HEK293 (cell line): ENCODE measurements around the gene RPS17.
A peak's percentile ranks its signal among the peaks of the same experiment; 100 is the strongest.

Experiments used
- GFI1B ChIP-seq: fragments of 450-650 bp; formaldehyde crosslinking; IDR thresholded peaks from 2 replicates; pipeline ENCODE4 v1.5.1; 2016; ENCODE audit warnings: missing biosample characterization, missing genetic modification characterization
- GLIS2 ChIP-seq: fragments of 450-650 bp; formaldehyde crosslinking; IDR thresholded peaks from 2 replicates; pipeline ENCODE4 v1.5.1; 2016; ENCODE audit warnings: missing biosample characterization, missing genetic modification characterization
- INSM2 ChIP-seq: fragments of 450-650 bp; formaldehyde crosslinking; IDR thresholded peaks from 2 replicates; pipeline ENCODE4 v1.5.1; 2016; ENCODE audit warnings: missing biosample characterization, missing genetic modification characterization
- KLF10 ChIP-seq: fragments of 450-650 bp; IDR thresholded peaks from 2 replicates; pipeline ENCODE4 v1.5.1; 2018; ENCODE audit warnings: missing biosample characterization, mild to moderate bottlenecking, missing genetic modification characterization
- PRDM2 ChIP-seq: fragments of 450-650 bp; formaldehyde crosslinking; IDR thresholded peaks from 2 replicates; pipeline ENCODE4 v1.5.1; 2016; ENCODE audit warnings: missing biosample characterization, missing genetic modification characterization, borderline replicate concordance
- SP7 ChIP-seq: fragments of 450-650 bp; formaldehyde crosslinking; IDR thresholded peaks from 2 replicates; pipeline ENCODE4 v1.5.1; 2016; ENCODE audit warnings: missing biosample characterization, missing genetic modification characterization
- ZBTB20 ChIP-seq: fragments of 450-650 bp; formaldehyde crosslinking; IDR thresholded peaks from 2 replicates; pipeline ENCODE4 v1.5.1; 2016; ENCODE audit warnings: missing biosample characterization, missing genetic modification characterization
- ZFP41 ChIP-seq: fragments of 450-650 bp; formaldehyde crosslinking; IDR thresholded peaks from 2 replicates; pipeline ENCODE4 v1.5.1; 2016; ENCODE audit warnings: missing biosample characterization, missing genetic modification characterization, borderline replicate concordance
- ZNF146 ChIP-seq: fragments of 450-650 bp; formaldehyde crosslinking; IDR thresholded peaks from 2 replicates; pipeline ENCODE4 v1.5.1; 2016; ENCODE audit warnings: missing biosample characterization, missing genetic modification characterization
- ZNF169 ChIP-seq: fragments of 450-650 bp; formaldehyde crosslinking; IDR thresholded peaks from 2 replicates; pipeline ENCODE4 v1.5.1; 2016; ENCODE audit warnings: missing biosample characterization, missing genetic modification characterization
- ZNF202 ChIP-seq: fragments of 450-650 bp; formaldehyde crosslinking; IDR thresholded peaks from 2 replicates; pipeline ENCODE4 v1.5.1; 2016; ENCODE audit warnings: missing biosample characterization, missing genetic modification characterization, borderline replicate concordance
- ZNF221 ChIP-seq: fragments of 450-650 bp; formaldehyde crosslinking; IDR thresholded peaks from 2 replicates; pipeline ENCODE4 v1.5.1; 2017; ENCODE audit warnings: missing biosample characterization, missing genetic modification characterization, borderline replicate concordance
- ZNF239 ChIP-seq: fragments of 450-650 bp; formaldehyde crosslinking; IDR thresholded peaks from 2 replicates; pipeline ENCODE4 v1.5.1; 2016; ENCODE audit warnings: missing biosample characterization, missing genetic modification characterization
- ZNF302 ChIP-seq: fragments of 450-650 bp; formaldehyde crosslinking; IDR thresholded peaks from 2 replicates; pipeline ENCODE4 v1.5.1; 2016; ENCODE audit warnings: missing biosample characterization, missing genetic modification characterization, low read depth
- ZNF366 ChIP-seq: fragments of 450-650 bp; formaldehyde crosslinking; conservative IDR thresholded peaks from 2 replicates; pipeline ENCODE4 v1.5.1; 2016; ENCODE audit warnings: missing biosample characterization, missing genetic modification characterization
- ZNF37A ChIP-seq: fragments of 450-650 bp; IDR thresholded peaks from 2 replicates; pipeline ENCODE4 v1.5.1; 2018; ENCODE audit warnings: missing biosample characterization, missing genetic modification characterization
- ZNF426 ChIP-seq: fragments of 450-650 bp; formaldehyde crosslinking; IDR thresholded peaks from 2 replicates; pipeline ENCODE4 v1.5.1; 2017; ENCODE audit warnings: missing biosample characterization, missing genetic modification characterization, mild to moderate bottlenecking, inconsistent platforms, moderate library complexity
- ZNF585B ChIP-seq: fragments of 450-650 bp; formaldehyde crosslinking; IDR thresholded peaks from 2 replicates; pipeline ENCODE4 v1.5.1; 2016; ENCODE audit warnings: missing biosample characterization, missing genetic modification characterization
- ZNF660 ChIP-seq: fragments of 450-650 bp; IDR thresholded peaks from 2 replicates; pipeline ENCODE4 v1.5.1; 2018; ENCODE audit warnings: missing biosample characterization, mild to moderate bottlenecking, missing genetic modification characterization
- ZNF76 ChIP-seq: fragments of 450-650 bp; formaldehyde crosslinking; IDR thresholded peaks from 2 replicates; pipeline ENCODE4; 2016; ENCODE audit warnings: low read depth, missing biosample characterization, missing genetic modification characterization, borderline replicate concordance
- ZNF830 ChIP-seq: fragments of 450-650 bp; IDR thresholded peaks from 2 replicates; pipeline ENCODE4 v1.5.0; 2018; ENCODE audit warnings: missing biosample characterization, missing genetic modification characterization, low read depth, mild to moderate bottlenecking, moderate library complexity
- ZSCAN23 ChIP-seq: fragments of 450-650 bp; formaldehyde crosslinking; IDR thresholded peaks from 2 replicates; pipeline ENCODE4 v1.5.1; 2016; ENCODE audit warnings: missing biosample characterization, missing genetic modification characterization
- ZSCAN30 ChIP-seq: fragments of 450-650 bp; IDR thresholded peaks from 2 replicates; pipeline ENCODE4 v1.5.1; 2018; ENCODE audit warnings: missing biosample characterization, mild to moderate bottlenecking, missing genetic modification characterization, moderate library complexity
- TF ChIP-seq, protein P1 (sequence below): fragments of 450-650 bp; formaldehyde crosslinking; IDR thresholded peaks from 2 replicates; pipeline ENCODE4 v1.5.1; 2017; ENCODE audit warnings: missing biosample characterization, missing genetic modification characterization
- TF ChIP-seq, protein P2 (sequence below): fragments of 450-650 bp; IDR thresholded peaks from 2 replicates; pipeline ENCODE4 v1.5.1; 2018; ENCODE audit warnings: missing biosample characterization, missing genetic modification characterization

The RPS17 gene

GRCh38 chr15:82540055-82540983, at the start of gene RPS17 (continued):
- no peak for TF ChIP-seq ZNF302 (tag by site-specific recombination)
- TF ChIP-seq ZNF146 (tag by site-specific recombination): no peak
- no peak for TF ChIP-seq ZNF202 (tag by site-specific recombination)
- TF ChIP-seq GFI1B (tag by site-specific recombination): peak; percentile 34; the same call in 1 of the 2 replicates
- peak; percentile 66 for TF ChIP-seq ZSCAN23 (tag by site-specific recombination)
- TF ChIP-seq ZSCAN30 (tag by site-specific recombination): no peak; the same call in none of the 2 replicates
- 0 out of 2 replicates have a peak, but pooled peaks have one; percentile 44 for TF ChIP-seq PRDM2
- no peak for TF ChIP-seq ZNF169 (tag by site-specific recombination)
- TF ChIP-seq, protein P1, sequence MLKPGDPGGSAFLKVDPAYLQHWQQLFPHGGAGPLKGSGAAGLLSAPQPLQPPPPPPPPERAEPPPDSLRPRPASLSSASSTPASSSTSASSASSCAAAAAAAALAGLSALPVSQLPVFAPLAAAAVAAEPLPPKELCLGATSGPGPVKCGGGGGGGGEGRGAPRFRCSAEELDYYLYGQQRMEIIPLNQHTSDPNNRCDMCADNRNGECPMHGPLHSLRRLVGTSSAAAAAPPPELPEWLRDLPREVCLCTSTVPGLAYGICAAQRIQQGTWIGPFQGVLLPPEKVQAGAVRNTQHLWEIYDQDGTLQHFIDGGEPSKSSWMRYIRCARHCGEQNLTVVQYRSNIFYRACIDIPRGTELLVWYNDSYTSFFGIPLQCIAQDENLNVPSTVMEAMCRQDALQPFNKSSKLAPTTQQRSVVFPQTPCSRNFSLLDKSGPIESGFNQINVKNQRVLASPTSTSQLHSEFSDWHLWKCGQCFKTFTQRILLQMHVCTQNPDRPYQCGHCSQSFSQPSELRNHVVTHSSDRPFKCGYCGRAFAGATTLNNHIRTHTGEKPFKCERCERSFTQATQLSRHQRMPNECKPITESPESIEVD: 0 out of 2 replicates have a peak, but pooled peaks have one; percentile 26
- TF ChIP-seq ZNF76 (tag by site-specific recombination): peak; percentile 64; the same call in 1 of the 2 replicates
- TF ChIP-seq ZNF37A (tag by site-specific recombination): no peak
- 0 out of 2 replicates have a peak, but pooled peaks have one; percentile 13 for TF ChIP-seq ZNF585B
- no peak for TF ChIP-seq ZNF221 (tag by site-specific recombination)
- TF ChIP-seq ZNF830 (tag by site-specific recombination): no peak
- TF ChIP-seq INSM2: peak; percentile 66
- TF ChIP-seq GLIS2 (tag by site-specific recombination): peak; percentile 84
- no peak for TF ChIP-seq ZNF239 (tag by site-specific recombination)
- TF ChIP-seq ZNF366: 0 out of 2 replicates have a peak, but pooled peaks have one; percentile 52
- TF ChIP-seq, protein P2, sequence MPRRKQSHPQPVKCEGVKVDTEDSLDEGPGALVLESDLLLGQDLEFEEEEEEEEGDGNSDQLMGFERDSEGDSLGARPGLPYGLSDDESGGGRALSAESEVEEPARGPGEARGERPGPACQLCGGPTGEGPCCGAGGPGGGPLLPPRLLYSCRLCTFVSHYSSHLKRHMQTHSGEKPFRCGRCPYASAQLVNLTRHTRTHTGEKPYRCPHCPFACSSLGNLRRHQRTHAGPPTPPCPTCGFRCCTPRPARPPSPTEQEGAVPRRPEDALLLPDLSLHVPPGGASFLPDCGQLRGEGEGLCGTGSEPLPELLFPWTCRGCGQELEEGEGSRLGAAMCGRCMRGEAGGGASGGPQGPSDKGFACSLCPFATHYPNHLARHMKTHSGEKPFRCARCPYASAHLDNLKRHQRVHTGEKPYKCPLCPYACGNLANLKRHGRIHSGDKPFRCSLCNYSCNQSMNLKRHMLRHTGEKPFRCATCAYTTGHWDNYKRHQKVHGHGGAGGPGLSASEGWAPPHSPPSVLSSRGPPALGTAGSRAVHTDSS (tag by site-specific recombination): peak; percentile 33; the same call in 1 of the 2 replicates
- peak; percentile 97 for TF ChIP-seq ZNF660 (tag by site-specific recombination)
- TF ChIP-seq SP7 (tag by site-specific recombination): peak; percentile 87
- TF ChIP-seq ZBTB20 (tag by site-specific recombination): 0 out of 2 replicates have a peak, but pooled peaks have one; percentile 12
- TF ChIP-seq ZNF426 (tag by site-specific recombination): no peak
- TF ChIP-seq ZFP41: no peak; the same call in 1 of the 2 replicates
- TF ChIP-seq KLF10 (tag by site-specific recombination): peak; percentile 94
